K562 (cell line): Measurements from ENCODE around the gene PARP9. TPM values are rescaled to one million over a fixed set of nuclear protein-coding genes. Genes with fewer than 3 reads are reported as not detected.

Experiments
- ATF3 ChIP-seq, 2 experiments: fragments of 450-650 bp in 1 of 2; sonication (generic) in 1 of 2; formaldehyde crosslinking in 1 of 2; IDR thresholded peaks in 1 of 2; conservative IDR thresholded peaks in 1 of 2; 2 replicates each; pipeline versions ENCODE4 v1.6.1 to v1.8.1; 2016 to 2023; ENCODE audit warnings: mild to moderate bottlenecking in 2 of 2, moderate library complexity in 2 of 2, inconsistent platforms in 1 of 2, missing genetic modification reagents in 1 of 2
- ATF7 ChIP-seq: fragments of 450-650 bp; IDR thresholded peaks from 2 replicates; pipeline ENCODE4 v1.7.1; 2014; ENCODE audit warnings: mild to moderate bottlenecking, moderate library complexity
- CCNT2 ChIP-seq: IDR thresholded peaks from 2 replicates; pipeline ENCODE4 v1.6.1; 2011; ENCODE audit warnings: borderline replicate concordance, low read depth, mild to moderate bottlenecking, moderate library complexity, mixed read lengths, low read length; ENCODE audit not compliant: insufficient read length; ENCODE audit errors: extremely low read depth
- E2F6 ChIP-seq, 2 experiments: IDR thresholded peaks; 2 replicates each; pipeline ENCODE4 v1.6.1; 2011; ENCODE audit warnings: borderline replicate concordance in 1 of 2, control low read depth in 1 of 2, low read depth in 1 of 2, low read length in 1 of 2, mild to moderate bottlenecking in 1 of 2, mixed read lengths in 1 of 2, moderate library complexity in 1 of 2; ENCODE audit not compliant: insufficient read depth in 1 of 2, insufficient read length in 1 of 2, poor library complexity in 1 of 2, severe bottlenecking in 1 of 2; ENCODE audit errors: extremely low read depth in 1 of 2
- EP300 ChIP-seq: IDR thresholded peaks from 2 replicates; pipeline ENCODE4 v1.6.1; 2012; ENCODE audit warnings: low read length, improper control_type of control experiment
- FOSL1 ChIP-seq: fragments of 200-800 bp; sonication (Bioruptor generic); conservative IDR thresholded peaks from 2 replicates; pipeline ENCODE4 v1.6.1; 2016; ENCODE audit warnings: missing genetic modification characterization, missing compliant biosample characterization
- FOXA1 ChIP-seq: fragments of 450-650 bp; IDR thresholded peaks from 2 replicates; pipeline ENCODE4 v1.6.1; 2016; ENCODE audit warnings: mild to moderate bottlenecking, borderline replicate concordance
- HDAC2 ChIP-seq: fragments of 450-650 bp; IDR thresholded peaks from 2 replicates; pipeline ENCODE4 v1.6.1; 2016; ENCODE audit warnings: mild to moderate bottlenecking
- HEY1 ChIP-seq: fragments of 250-450 bp; sonication (Bioruptor Pico); IDR thresholded peaks from 2 replicates; pipeline ENCODE4 v1.5.0; 2020; ENCODE audit warnings: mild to moderate bottlenecking, moderate library complexity, borderline replicate concordance
- ILF3 ChIP-seq: fragments of 450-650 bp; IDR thresholded peaks from 2 replicates; pipeline ENCODE4 v1.6.1; 2018; ENCODE audit warnings: antibody characterized with exemption, mild to moderate bottlenecking, moderate library complexity, borderline replicate concordance
- MEIS2 ChIP-seq: fragments of 450-650 bp; IDR thresholded peaks from 2 replicates; pipeline ENCODE4 v1.6.1; 2014; ENCODE audit warnings: mild to moderate bottlenecking; ENCODE audit not compliant: partially characterized antibody
- PCBP2 ChIP-seq: fragments of 200-400 bp; formaldehyde crosslinking; IDR thresholded peaks from 2 replicates; pipeline ENCODE4 v1.6.1; 2018; ENCODE audit warnings: low read length, low read depth, mild to moderate bottlenecking, moderate library complexity; ENCODE audit not compliant: poor library complexity, severe bottlenecking
- SMAD2 ChIP-seq: fragments of 150-350 bp; IDR thresholded peaks from 2 replicates; pipeline ENCODE4 v1.6.1; 2014; ENCODE audit warnings: low read depth, mild to moderate bottlenecking, low read length
- ZBTB9 ChIP-seq: fragments of 450-650 bp; formaldehyde crosslinking; IDR thresholded peaks from 2 replicates; pipeline ENCODE4 v1.4.0; 2020; ENCODE audit warnings: mild to moderate bottlenecking, moderate library complexity
- ZNF121 ChIP-seq: sonication (generic); formaldehyde crosslinking; conservative IDR thresholded peaks from 2 replicates; pipeline ENCODE4 v1.8.0; 2022; ENCODE audit warnings: missing genetic modification reagents
- ZNF134 ChIP-seq: fragments of 250-450 bp; sonication (Bioruptor Pico); conservative IDR thresholded peaks from 2 replicates; pipeline ENCODE4 v1.4.0; 2020
- ZNF436 ChIP-seq: fragments of 250-450, 450-650 bp; sonication (Bioruptor Pico); formaldehyde crosslinking; IDR thresholded peaks from 2 replicates; pipeline ENCODE4 v1.7.0; 2020; ENCODE audit warnings: mild to moderate bottlenecking
- ZNF57 ChIP-seq: fragments of 450-650 bp; formaldehyde crosslinking; IDR thresholded peaks from 2 replicates; pipeline ENCODE4 v1.4.0; 2020; ENCODE audit warnings: mild to moderate bottlenecking, moderate library complexity
- polyA plus RNA-seq, 8 experiments: library from polyadenylated mRNA; depleted of rRNA in 4 of 8; stranded (reverse) in 5 of 8; unstranded in 3 of 8; fragments of >200 nt; fragmentation: Nextera tagmentation in 2 of 8; fragmentation: Illumina TruSeq in 1 of 8; extraction: Ambion mirVana in 2 of 8; extraction: Trizol in 1 of 8; gene quantifications; 2 replicates each; pipeline versions ENCODE4 v1.2.1 to v1.2.3, GENCODE V29; 2011 to 2014; ENCODE audit warnings: inconsistent platforms in 1 of 8, missing spikeins in 1 of 8
- total RNA-seq, 7 experiments: library from RNA; depleted of rRNA in 6 of 7; stranded (reverse); fragments of >200 nt in 6 of 7; fragmentation: Illumina TruSeq in 2 of 7; extraction: Trizol in 2 of 7; gene quantifications; 2 replicates each; pipeline versions ENCODE4 v1.2.1 to v1.2.3, GENCODE V29; 2011 to 2021; ENCODE audit warnings: low replicate concordance in 1 of 7
- TF ChIP-seq, protein P1 (sequence below): fragments of 200-400 bp; formaldehyde crosslinking; IDR thresholded peaks from 2 replicates; pipeline ENCODE4 v1.6.1; 2017; ENCODE audit warnings: mild to moderate bottlenecking, low read depth, low read length, moderate library complexity
- TF ChIP-seq, protein P2 (sequence below): fragments of 450-650 bp; formaldehyde crosslinking; IDR thresholded peaks from 2 replicates; pipeline ENCODE4 v1.4.0; 2020; ENCODE audit warnings: mild to moderate bottlenecking

Gene PARP9
- total and polyA plus RNA-seq, 9 of the 15 experiments (the other 6 are each of a cell fraction or from before 2014, with no cell fraction given), result 2.1 to 4.8 (median 3.4) TPM

GRCh38 chr3:122502139-122502538 lies 62.0 kb downstream of the PARP9 start (continued):
- no peak for TF ChIP-seq PCBP2
- TF ChIP-seq CCNT2, result no peak
- peak; percentile 57; the same call in 1 of the 2 replicates for TF ChIP-seq ATF3 (IDR thresholded peaks at IDR 0.05)
- TF ChIP-seq ATF3 (CRISPR knock-in tag; conservative IDR thresholded peaks at IDR 0.05), result no peak
- no peak for TF ChIP-seq HEY1
- TF ChIP-seq EP300, result peak; percentile 78
- TF ChIP-seq ZNF57 (CRISPR knock-in tag), result no peak
- TF ChIP-seq ILF3, result no peak
- no peak for TF ChIP-seq MEIS2
- peak; percentile 16; the same call in 1 of the 2 replicates for TF ChIP-seq FOSL1
- no peak for TF ChIP-seq HDAC2
- no peak for TF ChIP-seq ZBTB9 (CRISPR knock-in tag)
- TF ChIP-seq ATF7, result peak; percentile 84
- TF ChIP-seq, protein P1, sequence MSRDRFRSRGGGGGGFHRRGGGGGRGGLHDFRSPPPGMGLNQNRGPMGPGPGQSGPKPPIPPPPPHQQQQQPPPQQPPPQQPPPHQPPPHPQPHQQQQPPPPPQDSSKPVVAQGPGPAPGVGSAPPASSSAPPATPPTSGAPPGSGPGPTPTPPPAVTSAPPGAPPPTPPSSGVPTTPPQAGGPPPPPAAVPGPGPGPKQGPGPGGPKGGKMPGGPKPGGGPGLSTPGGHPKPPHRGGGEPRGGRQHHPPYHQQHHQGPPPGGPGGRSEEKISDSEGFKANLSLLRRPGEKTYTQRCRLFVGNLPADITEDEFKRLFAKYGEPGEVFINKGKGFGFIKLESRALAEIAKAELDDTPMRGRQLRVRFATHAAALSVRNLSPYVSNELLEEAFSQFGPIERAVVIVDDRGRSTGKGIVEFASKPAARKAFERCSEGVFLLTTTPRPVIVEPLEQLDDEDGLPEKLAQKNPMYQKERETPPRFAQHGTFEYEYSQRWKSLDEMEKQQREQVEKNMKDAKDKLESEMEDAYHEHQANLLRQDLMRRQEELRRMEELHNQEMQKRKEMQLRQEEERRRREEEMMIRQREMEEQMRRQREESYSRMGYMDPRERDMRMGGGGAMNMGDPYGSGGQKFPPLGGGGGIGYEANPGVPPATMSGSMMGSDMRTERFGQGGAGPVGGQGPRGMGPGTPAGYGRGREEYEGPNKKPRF, result no peak
- no peak for TF ChIP-seq ZNF134 (CRISPR knock-in tag)
- TF ChIP-seq E2F6 (IDR thresholded peaks at IDR 0.05; ENCODE audit: borderline replicate concordance in 1 of 2, extremely low read depth in 1 of 2, insufficient read depth in 1 of 2, insufficient read length in 1 of 2, low read depth in 1 of 2, low read length in 1 of 2, poor library complexity in 1 of 2, severe bottlenecking in 1 of 2), result no peak
- no peak for TF ChIP-seq ZNF436 (CRISPR knock-in tag)
- TF ChIP-seq FOXA1, result no peak
- TF ChIP-seq ZNF121 (CRISPR knock-in tag), result no peak
- TF ChIP-seq SMAD2, result no peak
- TF ChIP-seq, protein P2, sequence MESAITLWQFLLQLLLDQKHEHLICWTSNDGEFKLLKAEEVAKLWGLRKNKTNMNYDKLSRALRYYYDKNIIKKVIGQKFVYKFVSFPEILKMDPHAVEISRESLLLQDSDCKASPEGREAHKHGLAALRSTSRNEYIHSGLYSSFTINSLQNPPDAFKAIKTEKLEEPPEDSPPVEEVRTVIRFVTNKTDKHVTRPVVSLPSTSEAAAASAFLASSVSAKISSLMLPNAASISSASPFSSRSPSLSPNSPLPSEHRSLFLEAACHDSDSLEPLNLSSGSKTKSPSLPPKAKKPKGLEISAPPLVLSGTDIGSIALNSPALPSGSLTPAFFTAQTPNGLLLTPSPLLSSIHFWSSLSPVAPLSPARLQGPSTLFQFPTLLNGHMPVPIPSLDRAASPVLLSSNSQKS (CRISPR knock-in tag), result no peak
